HepG2 (cell line): ENCODE results near the gene PPP1CB. TPM values are rescaled to one million over a fixed set of nuclear protein-coding genes. Genes with fewer than 3 reads are reported as not detected.

Source experiments
- ATAC-seq: fragments of 200-7000 bp; cut with Tn5 transposase; 3 replicates; pipeline ENCODE4 v1.9.1; 2020; ENCODE audit warnings: mild to moderate bottlenecking, moderate library complexity
- BruUV-seq: library from RNA; stranded (reverse); fragments of 400-500 nt; replicated peaks from 2 replicates; lab custom pipeline; 2021; lab: Mats Ljungman, UMichigan
- CTCF ChIA-PET: fragments of 300-600 bp; formaldehyde crosslinking; extraction: SDS; loops from one replicate; lab custom pipeline; 2021; ENCODE audit warnings: low total read pairs, inconsistent platforms, low intra/inter-chr PET ratio; lab: Yijun Ruan, JAX
- POLR2A ChIA-PET: fragments of 350-600 bp; sonication (Branson Sonifier 250); formaldehyde crosslinking; loops from one replicate; lab custom pipeline; 2020; ENCODE audit warnings: antibody characterized with exemption, inconsistent platforms; lab: Yijun Ruan, JAX
- DNase-seq: peaks from one replicate; pipeline ENCODE4 v3.0.0-alpha.2; 2015; ENCODE audit warnings: low spot score
- FAIRE-seq: peaks from 3 replicates; lab custom pipeline; 2011; peaks lifted over from hg19 to GRCh38; lab: Jason Lieb, UNC
- H2AFZ ChIP-seq: one replicate; pipeline ENCODE4 v1.6.1; 2011; ENCODE audit warnings: low read length, inconsistent platforms
- H3K27ac ChIP-seq: fragments of 300-600 bp; 3 replicates; pipeline ENCODE4 v1.8.0; 2011; ENCODE audit warnings: mixed run types, mild to moderate bottlenecking, mixed read lengths, low read length, inconsistent platforms; ENCODE audit not compliant: insufficient read depth; ENCODE audit errors: extremely low read length
- H3K27me3 ChIP-seq, 2 experiments: fragments of 200-600 bp in 1 of 2; 2 replicates in 1 of 2; 3 replicates in 1 of 2; pipeline versions ENCODE4 v1.6.0 to v1.8.0; 2011; ENCODE audit warnings: low read length in 2 of 2, mild to moderate bottlenecking in 2 of 2, moderate library complexity in 2 of 2, inconsistent platforms in 1 of 2; ENCODE audit not compliant: insufficient read depth in 2 of 2, control insufficient read depth in 1 of 2
- H3K36me3 ChIP-seq, 2 experiments: fragments of 200-600 bp in 1 of 2; replicated peaks in 1 of 2; 2 replicates in 1 of 2; 3 replicates in 1 of 2; pipeline versions ENCODE4 v1.5.1 to v1.8.0; 2011; ENCODE audit warnings: low read length in 2 of 2, inconsistent platforms in 1 of 2; ENCODE audit not compliant: insufficient read depth in 2 of 2, control insufficient read depth in 1 of 2
- H3K4me1 ChIP-seq: 2 replicates; pipeline ENCODE4 v1.5.1; 2012; ENCODE audit warnings: low read length, inconsistent platforms; ENCODE audit not compliant: insufficient read depth
- H3K4me2 ChIP-seq: 2 replicates; pipeline ENCODE4 v1.6.0; 2011; ENCODE audit warnings: low read depth, low read length, inconsistent platforms
- H3K4me3 ChIP-seq, 3 experiments: fragments of 200-600 bp in 1 of 3; sonication (generic), shearing (Covaris generic) in 1 of 3; replicated peaks in 1 of 3; 2 replicates each; pipeline ENCODE4 v1.5.1; 2011 to 2016; ENCODE audit warnings: low read length in 3 of 3, inconsistent platforms in 2 of 3, low read depth in 2 of 3, mild to moderate bottlenecking in 2 of 3, control low read depth in 1 of 3, mixed read lengths in 1 of 3; ENCODE audit not compliant: insufficient read depth in 1 of 3
- H3K79me2 ChIP-seq: one replicate; pipeline ENCODE4 v1.6.1; 2011; ENCODE audit warnings: low read length, inconsistent platforms; ENCODE audit not compliant: insufficient read depth
- H3K9ac ChIP-seq: 2 replicates; pipeline ENCODE4 v1.6.0; 2011; ENCODE audit warnings: mild to moderate bottlenecking, low read depth, low read length, inconsistent platforms; ENCODE audit not compliant: insufficient read depth
- H3K9me3 ChIP-seq: 2 replicates; pipeline ENCODE4 v1.5.1; 2012; ENCODE audit warnings: mild to moderate bottlenecking, low read length
- H4K20me1 ChIP-seq: 2 replicates; pipeline ENCODE4 v1.6.0; 2011; ENCODE audit warnings: inconsistent platforms, mild to moderate bottlenecking, low read length, moderate library complexity; ENCODE audit not compliant: insufficient read depth
- ADNP ChIP-seq: sonication (generic); formaldehyde crosslinking; IDR thresholded peaks from 2 replicates; pipeline ENCODE4 v1.4.0; 2020; ENCODE audit warnings: missing genetic modification reagents
- AFF4 ChIP-seq: sonication (generic); formaldehyde crosslinking; IDR thresholded peaks from 2 replicates; pipeline ENCODE4 v1.4.0; 2020; ENCODE audit warnings: missing genetic modification reagents
- AGO2 ChIP-seq: fragments of 200-400 bp; formaldehyde crosslinking; optimal IDR thresholded peaks from 2 replicates; pipeline ENCODE3; 2017; ENCODE audit warnings: mild to moderate bottlenecking, low read depth, low read length, moderate library complexity
- HOXA5 ChIP-seq: sonication (generic); formaldehyde crosslinking; IDR thresholded peaks from 2 replicates; pipeline ENCODE4 v1.4.0; 2020; ENCODE audit warnings: missing genetic modification reagents
- NFE2 ChIP-seq: sonication (generic); formaldehyde crosslinking; IDR thresholded peaks from 2 replicates; pipeline ENCODE4 v1.4.0; 2020; ENCODE audit warnings: missing genetic modification reagents
- NONO ChIP-seq, 2 experiments: fragments of 450-650 bp in 1 of 2; sonication (generic) in 1 of 2; formaldehyde crosslinking in 1 of 2; IDR thresholded peaks in 1 of 2; conservative IDR thresholded peaks in 1 of 2; 2 replicates each; pipeline versions ENCODE4 v1.6.1 to v1.8.0; 2017 to 2022; ENCODE audit warnings: mild to moderate bottlenecking in 1 of 2, missing genetic modification reagents in 1 of 2, moderate library complexity in 1 of 2
- RAD21 ChIP-seq: fragments of 450-650 bp; formaldehyde crosslinking; IDR thresholded peaks from 2 replicates; pipeline ENCODE4 v1.5.0; 2020; ENCODE audit warnings: mild to moderate bottlenecking
- WIZ ChIP-seq: sonication (generic); formaldehyde crosslinking; IDR thresholded peaks from 2 replicates; pipeline ENCODE4 v1.5.1; 2020; ENCODE audit warnings: mild to moderate bottlenecking, missing genetic modification reagents
- ZHX2 ChIP-seq, 2 experiments: sonication (generic) in 1 of 2; formaldehyde crosslinking in 1 of 2; IDR thresholded peaks; 2 replicates each; pipeline versions ENCODE4 v1.6.1 to v1.9.0; 2014 to 2022; ENCODE audit warnings: antibody characterized with exemption in 1 of 2, borderline replicate concordance in 1 of 2, inconsistent platforms in 1 of 2, low read depth in 1 of 2, missing genetic modification reagents in 1 of 2
- ZNF564 ChIP-seq: sonication (generic); formaldehyde crosslinking; IDR thresholded peaks from 2 replicates; pipeline ENCODE4 v1.8.1; 2023; ENCODE audit warnings: mild to moderate bottlenecking, missing genetic modification reagents
- ZNF572 ChIP-seq: sonication (generic); formaldehyde crosslinking; IDR thresholded peaks from 2 replicates; pipeline ENCODE4 v1.5.1; 2020; ENCODE audit warnings: mild to moderate bottlenecking, missing genetic modification reagents
- ZNF790 ChIP-seq: sonication (generic); formaldehyde crosslinking; IDR thresholded peaks from 2 replicates; pipeline ENCODE4 v1.8.0; 2022; ENCODE audit warnings: missing genetic modification reagents, mild to moderate bottlenecking, borderline replicate concordance
- WGBS: methylation state at CpG from one replicate; pipeline ENCODE4 v1.1.6; 2017; ENCODE audit warnings: low lambda C conversion rate; 5-methylcytosine and 5-hydroxymethylcytosine counted together
- in situ Hi-C: cut with HindIII; loops from 2 replicates; pipeline ENCODE4 v1.10.0; 2017; ENCODE audit warnings: low pct_unique_long_range_greater_than_20kb; ENCODE audit not compliant: extremely low pct_ligation_motif_present
- intact Hi-C: fragments of 100-400 bp; cut with micrococcal nuclease; formaldehyde crosslinking; loops from one replicate; pipeline ENCODE4 v1.10.0; 2022; ENCODE audit not compliant: unreplicated experiment
- polyA plus RNA-seq, 8 experiments: library from polyadenylated mRNA; depleted of rRNA in 3 of 8; stranded (reverse) in 7 of 8; unstranded in 1 of 8; fragments of >200 nt; fragmentation: Illumina TruSeq in 4 of 8; extraction: Trizol in 4 of 8; gene quantifications; 2 replicates each; pipeline versions ENCODE4 v1.2.1 to v1.2.3, GENCODE V29; 2011 to 2016; ENCODE audit warnings: low read depth in 4 of 8, missing spikeins in 1 of 8, mixed read lengths in 1 of 8; ENCODE audit not compliant: insufficient read depth in 1 of 8
- total RNA-seq, 5 experiments: library from RNA; depleted of rRNA; stranded (reverse); fragments of >200 nt; fragmentation: Illumina TruSeq; extraction: Trizol; gene quantifications; 2 replicates each; pipeline ENCODE4 v1.2.3, GENCODE V29; 2016; ENCODE audit warnings: low read depth in 1 of 5

The PPP1CB gene
- total and polyA plus RNA-seq, 2 of the 13 experiments (the other 11 are each of a cell fraction or from before 2014, with no cell fraction given): 46.9 to 109 TPM

- no TSS peak for BruUV-seq
- WGBS: 97% methylated on average over 94 of the region's 97 CpGs
- no peak within 1 kb of the TSS for H3K4me2 ChIP-seq
- no peak within 1 kb of the TSS for H3K27ac ChIP-seq
- no peaks in the 10 kb centered on the region for H3K79me2 ChIP-seq
- H3K4me1 ChIP-seq: no peaks in the 10 kb centered on the region
- peak; percentile 29 for ATAC-seq
- H4K20me1 ChIP-seq: no peaks in the 10 kb centered on the region
- in situ Hi-C loops: no loop called here
- intact Hi-C loops: no loop called here
- no peak for DNase-seq
- CTCF ChIA-PET: no interaction called here
- POLR2A ChIA-PET: no interaction called here
- FAIRE-seq: no peak
- H2AFZ ChIP-seq: no peak within 1 kb of the TSS
- H3K9me3 ChIP-seq: no peaks in the 10 kb centered on the region
- H3K9ac ChIP-seq: no peak within 1 kb of the TSS
- H3K36me3 ChIP-seq: peaks cover 0 to under 1% of the 10 kb centered on the region in 2 experiments; a peak in 1 of 5 replicates
- no peaks in the 10 kb centered on the region for H3K27me3 ChIP-seq
- H3K4me3 ChIP-seq: no peak within 1 kb of the TSS
- no peak for TF ChIP-seq ZNF564
- no peak for TF ChIP-seq NFE2 (CRISPR knock-in tag)
- TF ChIP-seq AFF4: no peak
- TF ChIP-seq NONO (IDR thresholded peaks at IDR 0.05): no peak
- TF ChIP-seq NONO (CRISPR knock-in tag; conservative IDR thresholded peaks at IDR 0.05): no peak
- TF ChIP-seq ZNF572 (CRISPR knock-in tag): no peak
- no peak for TF ChIP-seq ADNP (CRISPR knock-in tag)
- TF ChIP-seq WIZ (CRISPR knock-in tag): no peak
- no peak for TF ChIP-seq RAD21 (CRISPR knock-in tag)
- no peak for TF ChIP-seq ZNF790 (CRISPR knock-in tag)
- TF ChIP-seq ZHX2 (IDR thresholded peaks at IDR 0.05; ENCODE audit: low read depth): no peak
- TF ChIP-seq ZHX2 (CRISPR knock-in tag; IDR thresholded peaks at IDR 0.05; ENCODE audit: borderline replicate concordance): no peak
- TF ChIP-seq AGO2: peak; percentile 92
- no peak for TF ChIP-seq HOXA5 (CRISPR knock-in tag)
These were observed 59.0 kb downstream of the PPP1CB start, which contains the start of gene SPDYA for GRCh38 chr2:28810384-28811285. TSS of gene SPDYA (plus strand) at chr2:28810834. CDS start at chr2:28816015, 5,181 bp downstream.
